BJ (cell line): Measurements from ENCODE around the gene C6orf89. TPM values are rescaled to one million over a fixed set of nuclear protein-coding genes. Genes with fewer than 3 reads are reported as not detected.

Experiments
- CTCF ChIA-PET: fragments of 350-600 bp; formaldehyde crosslinking; extraction: SDS; loops from one replicate; lab custom pipeline; 2021; ENCODE audit warnings: antibody characterized with exemption, inconsistent platforms; lab: Yijun Ruan, JAX
- POLR2A ChIA-PET: fragments of 300-600 bp; sonication (Branson Sonifier 250); formaldehyde crosslinking; extraction: SDS; loops from one replicate; lab custom pipeline; 2021; ENCODE audit warnings: antibody characterized with exemption; lab: Charles Lee
- DNase-seq: peaks from one replicate; pipeline ENCODE4 v3.0.0-alpha.2; 2011; ENCODE audit warnings: low read depth
- H3K27me3 ChIP-seq: 2 replicates; pipeline ENCODE4 v1.6.0; 2011; ENCODE audit warnings: low read length; ENCODE audit not compliant: control insufficient read depth, insufficient read depth
- H3K36me3 ChIP-seq: 2 replicates; pipeline ENCODE4 v1.5.1; 2011; ENCODE audit warnings: low read length; ENCODE audit not compliant: control insufficient read depth, insufficient read depth
- H3K4me3 ChIP-seq: 2 replicates; pipeline ENCODE4 v1.5.1; 2011; ENCODE audit warnings: low read depth, mild to moderate bottlenecking, control low read depth, low read length
- CTCF ChIP-seq: IDR thresholded peaks from 2 replicates; pipeline ENCODE4 v1.5.1; 2011; ENCODE audit warnings: low read depth, mild to moderate bottlenecking, control low read depth, inconsistent platforms, low read length, moderate library complexity; ENCODE audit not compliant: insufficient read depth
- polyA plus RNA-seq: library from polyadenylated mRNA; depleted of rRNA; stranded (reverse); fragments of >200 nt; gene quantifications from 2 replicates; pipeline ENCODE4 v1.2.3, GENCODE V29; 2011

The C6orf89 gene
- polyA plus RNA-seq, 1 experiment = 66.0 TPM

GRCh38 chr6:36957773-36958271, 72.1 kb downstream of the C6orf89 start:
- H3K36me3 ChIP-seq = no peaks in the 10 kb centered on the region
- ChIA-PET POLR2A (no interaction called here), CTCF (interaction anchor here (0.7 kb wide), 1 partner anchor 18 kb away, joined by 3 read pairs; no protein-coding TSS in a partner anchor)
- no peak for DNase-seq
- H3K4me3 ChIP-seq = no peak overlapping the region
- no peak for TF ChIP-seq CTCF
- H3K27me3 ChIP-seq = no peaks in the 10 kb centered on the region

GRCh38 chr6:36958775-36959554, 73.2 kb downstream of the C6orf89 start:
- POLR2A ChIA-PET = no interaction called here
- Histone ChIP-seq H3K4me3 (no peak overlapping the region), H3K36me3 (no peaks in the 10 kb centered on the region), H3K27me3 (no peaks in the 10 kb centered on the region)
- CTCF ChIA-PET = no interaction called here
- no peak for DNase-seq
- no peak for TF ChIP-seq CTCF

- CTCF ChIA-PET = no interaction called here
- POLR2A ChIA-PET = no interaction called here
- H3K36me3 ChIP-seq = no peaks in the 10 kb centered on the region
- TF ChIP-seq CTCF = no peak
- no peak for DNase-seq
- H3K4me3 ChIP-seq = no peak overlapping the region
- no peaks in the 10 kb centered on the region for H3K27me3 ChIP-seq
These were observed 74.0 kb downstream of the C6orf89 start for GRCh38 chr6:36959555-36960250.

- ChIA-PET POLR2A (no interaction called here), CTCF (no interaction called here)
- no peak for DNase-seq
- Histone ChIP-seq H3K27me3 (no peaks in the 10 kb centered on the region), H3K36me3 (no peaks in the 10 kb centered on the region), H3K4me3 (no peak overlapping the region)
- TF ChIP-seq CTCF = no peak
These were observed 76.0 kb downstream of the C6orf89 start for GRCh38 chr6:36961441-36962435.
